HPDE6-E6E7 (cell line): ENCODE results near the gene PPT2.
"Not testable (repeated sequence)": the region's sequence is repeated elsewhere in the genome, so short reads cannot be mapped to it uniquely, and the experiment has no call there.

Experiments used
- DNase-seq: peaks from one replicate; pipeline ENCODE4 v3.0.0; 2011; ENCODE audit warnings: missing footprints; ENCODE audit errors: extremely low spot score

Gene PPT2

DNA sequence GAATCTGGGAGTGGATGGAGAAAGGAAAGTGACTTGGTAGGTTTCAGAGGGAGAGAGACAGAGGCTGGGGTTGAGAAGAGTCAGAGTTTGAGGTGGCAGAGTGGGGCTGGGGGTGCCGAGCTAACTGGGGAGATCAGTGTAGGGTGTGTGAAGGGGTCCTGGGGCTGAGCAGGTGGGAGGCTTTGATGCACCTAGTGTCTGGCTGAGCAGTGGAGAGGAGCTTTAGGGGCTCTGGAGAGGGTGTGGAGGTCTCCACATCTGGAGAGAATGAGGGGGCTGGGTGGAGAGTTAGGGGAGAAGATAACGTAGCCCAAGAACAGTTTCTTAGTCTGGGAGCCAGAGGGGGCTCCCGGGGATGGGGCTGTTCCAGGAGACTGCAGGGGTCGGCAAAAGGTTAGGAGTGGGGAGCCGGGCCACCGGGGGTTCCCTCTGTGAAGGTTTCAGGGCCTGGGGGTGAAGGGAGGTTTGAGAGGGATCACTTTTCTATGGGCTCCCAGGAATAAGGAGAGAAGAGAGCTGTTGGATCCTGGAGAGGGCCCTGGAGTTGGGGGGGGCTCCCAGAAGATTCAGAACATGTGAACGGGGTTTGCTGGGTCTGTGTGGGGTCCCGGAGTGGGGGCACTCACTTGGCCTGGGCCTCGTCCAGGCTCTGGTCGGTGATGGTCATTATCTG, 35.3 kb downstream of the PPT2 start:
- DNase-seq: no peak

DNA sequence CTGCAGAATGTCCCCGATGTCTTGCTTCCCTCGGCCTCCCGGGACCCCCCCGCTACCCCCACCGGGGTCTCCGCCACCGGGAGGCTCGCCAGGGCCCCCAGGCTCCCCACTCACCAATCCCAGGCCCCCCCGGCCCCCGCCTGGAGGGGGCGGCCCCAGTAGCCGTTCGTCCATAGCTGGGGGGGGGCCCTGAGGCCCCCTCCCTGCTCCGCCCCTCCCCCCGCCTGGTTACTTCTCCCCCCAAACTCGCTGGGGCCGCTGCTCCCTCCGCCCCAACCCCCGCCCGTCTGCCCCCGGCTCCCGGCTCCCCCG, 35.8 kb downstream of the PPT2 start:
- DNase-seq: no peak

DNA sequence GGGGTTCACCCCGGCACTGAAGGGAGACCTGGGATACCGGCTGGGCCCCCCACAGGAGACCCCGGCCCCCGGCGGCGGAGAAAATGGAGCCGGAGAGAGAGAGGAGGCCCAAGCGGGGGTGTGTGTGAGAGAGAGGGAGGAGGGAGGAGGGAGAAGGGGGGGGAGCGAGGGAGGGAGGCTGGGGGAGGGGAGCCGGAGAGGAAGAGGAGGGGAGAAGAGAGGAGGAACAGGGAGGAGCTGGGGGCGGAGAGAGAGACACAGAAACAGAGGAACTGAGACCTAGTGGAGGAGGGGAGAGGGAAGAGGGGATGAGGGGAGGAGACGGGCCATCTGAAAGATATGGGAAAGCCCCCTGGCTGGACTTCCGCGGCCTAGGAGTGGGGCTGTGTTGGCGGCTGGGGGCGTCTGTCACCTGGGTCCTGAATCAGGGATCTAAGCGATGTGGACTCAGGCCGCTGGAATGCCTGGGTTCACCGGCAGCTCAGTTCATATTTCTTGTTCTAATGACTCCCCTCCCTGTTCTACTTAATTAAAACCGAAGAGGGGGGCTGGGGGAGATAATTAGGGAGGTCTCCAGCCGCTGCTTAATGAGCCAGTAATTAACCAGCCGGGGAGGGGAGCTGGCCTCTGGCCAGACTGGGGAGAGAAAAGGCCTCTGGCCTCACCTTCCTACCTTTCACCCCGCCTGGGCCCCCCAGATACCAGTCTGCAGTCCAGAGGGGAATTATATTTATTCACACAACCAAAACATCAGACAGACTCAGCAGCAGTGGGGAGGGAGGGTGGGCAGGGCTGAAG, 36.3 kb downstream of the PPT2 start, which contains the start of gene PBX2:
Gene PBX2, minus strand, starts transcription at position 149 of the 798 bp plus-strand sequence. CDS start 287 bp downstream, outside the sequence.
- peak; percentile 58 for DNase-seq

DNA sequence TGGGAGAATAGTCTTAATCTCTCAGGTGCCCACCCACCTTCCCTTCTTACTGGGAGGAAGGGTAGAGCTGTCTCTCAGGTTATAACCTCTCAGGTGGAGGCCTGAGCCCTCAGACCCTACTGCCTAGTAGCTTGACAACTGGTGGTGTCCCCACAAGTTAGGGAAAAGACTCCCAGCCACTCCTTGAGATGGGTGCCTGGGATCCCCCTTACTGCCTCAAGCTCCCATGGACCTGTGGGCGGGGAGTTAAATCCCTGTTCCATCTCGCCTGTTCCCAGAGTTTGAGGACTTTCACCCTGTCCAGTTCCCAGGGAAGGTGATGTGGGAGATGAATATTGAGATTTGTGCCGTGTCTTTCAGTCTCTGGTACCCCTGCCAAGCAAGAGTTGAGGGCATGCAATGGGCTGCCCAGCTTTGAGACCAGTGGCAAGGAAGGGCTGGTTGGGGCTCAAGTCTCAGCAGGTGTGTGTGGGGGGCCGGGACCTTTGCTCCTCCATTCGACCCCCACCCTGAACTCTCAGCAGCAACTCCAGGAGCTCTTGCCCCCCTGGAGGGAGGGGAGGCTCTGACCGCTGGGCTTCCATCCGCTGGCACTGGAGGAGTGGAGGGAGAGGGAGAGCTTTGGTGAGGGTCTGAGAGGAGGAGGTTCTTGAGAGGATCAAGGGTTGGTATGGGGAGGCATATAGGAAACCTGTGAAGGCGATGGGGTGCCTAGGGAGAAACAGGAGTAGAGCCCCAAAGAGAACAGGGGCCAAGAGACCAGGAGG, 37.2 kb downstream of the PPT2 start:
- DNase-seq: no peak

DNA sequence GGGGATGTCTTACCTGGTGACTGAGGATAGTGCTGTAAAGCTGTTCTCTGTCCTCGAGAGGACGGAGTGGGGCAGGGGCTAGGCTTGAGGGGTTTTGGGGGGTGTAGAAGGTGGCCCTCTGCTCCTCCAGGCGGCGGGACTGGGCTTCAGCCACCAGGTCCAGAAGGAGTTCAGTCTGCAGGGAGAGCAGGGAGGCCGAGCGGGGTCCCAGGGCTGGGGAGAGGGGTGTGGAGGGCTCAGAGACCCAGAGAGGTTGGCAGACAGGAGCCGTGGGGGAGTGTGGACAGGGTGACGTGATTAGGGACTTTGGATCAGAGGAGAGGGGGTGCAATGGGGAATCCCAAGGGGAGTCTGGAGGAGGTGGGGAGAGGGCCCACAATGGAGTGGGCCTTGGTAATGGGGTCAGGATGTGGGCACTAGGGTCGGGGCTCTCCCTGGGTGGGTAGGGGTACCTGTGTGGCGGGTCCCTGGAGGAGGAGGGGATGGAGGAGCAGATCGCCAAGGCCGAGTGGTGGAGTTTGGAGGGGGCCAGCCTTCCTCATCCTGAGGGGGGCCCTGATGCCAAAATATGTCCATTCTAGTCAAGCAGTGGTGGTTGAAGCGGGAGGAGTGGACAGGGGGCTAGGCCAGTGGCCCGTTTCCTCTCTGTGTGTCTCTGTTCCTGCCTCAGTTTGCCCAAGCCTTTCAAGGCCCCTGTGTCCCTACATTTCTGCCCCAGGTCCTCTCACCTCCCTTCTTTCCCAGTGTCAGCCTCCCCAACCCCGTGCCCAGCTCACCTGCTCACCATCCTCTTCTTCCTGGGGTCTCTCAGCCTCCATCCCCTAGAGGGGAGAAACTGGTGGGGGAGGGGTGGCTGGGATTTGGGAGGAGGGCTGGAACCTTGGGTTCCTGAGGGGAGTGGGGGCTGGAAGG, 38.0 kb downstream of the PPT2 start:
- DNase-seq: no peak

DNA sequence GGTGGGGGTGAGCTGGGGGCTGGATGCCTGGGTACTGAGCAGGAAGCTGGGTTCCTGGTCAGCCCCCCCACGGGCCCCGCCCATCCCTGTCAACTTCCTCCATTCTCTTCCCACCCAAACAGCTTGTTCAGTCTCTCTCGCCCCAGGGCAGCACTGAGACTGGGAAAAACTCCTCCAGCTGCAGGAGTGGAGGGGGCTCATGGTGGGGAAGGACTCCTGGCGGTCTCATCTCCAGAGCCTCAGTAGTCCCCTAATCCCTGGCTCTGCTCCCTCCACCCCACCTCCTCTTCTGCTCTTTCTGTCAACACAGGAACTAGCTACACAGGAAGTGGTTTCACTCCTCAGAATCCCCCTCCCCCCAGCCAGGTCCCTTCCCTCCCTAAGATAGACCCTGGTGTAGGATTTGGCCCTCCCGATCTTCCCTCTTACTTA, 38.7 kb downstream of the PPT2 start, which contains the start of gene GPSM3:
Gene GPSM3, minus strand, starts transcription at position 36 of the 432 bp plus-strand sequence. CDS start 130 bp downstream, outside the sequence.
- no peak for DNase-seq

DNA sequence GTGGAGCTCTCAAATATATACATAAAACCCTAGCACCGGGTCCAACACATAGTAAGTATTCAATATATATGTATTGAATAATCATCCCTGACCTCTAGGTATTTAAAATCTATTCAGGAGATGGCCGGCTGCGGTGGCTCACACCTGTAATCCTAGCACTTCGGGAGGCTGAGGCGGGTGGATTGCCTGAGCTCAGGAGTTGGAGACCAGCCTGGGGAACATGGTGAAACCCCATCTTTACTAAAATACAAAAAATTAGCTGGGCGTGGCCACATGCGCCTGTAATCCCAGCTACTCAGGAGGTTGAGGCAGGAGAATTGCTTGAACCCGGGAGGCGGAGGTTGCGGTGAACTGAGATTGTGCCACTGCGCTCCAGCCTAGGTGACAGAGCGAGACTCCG, 39.2 kb downstream of the PPT2 start:
- not testable (repeated sequence) for DNase-seq

DNA sequence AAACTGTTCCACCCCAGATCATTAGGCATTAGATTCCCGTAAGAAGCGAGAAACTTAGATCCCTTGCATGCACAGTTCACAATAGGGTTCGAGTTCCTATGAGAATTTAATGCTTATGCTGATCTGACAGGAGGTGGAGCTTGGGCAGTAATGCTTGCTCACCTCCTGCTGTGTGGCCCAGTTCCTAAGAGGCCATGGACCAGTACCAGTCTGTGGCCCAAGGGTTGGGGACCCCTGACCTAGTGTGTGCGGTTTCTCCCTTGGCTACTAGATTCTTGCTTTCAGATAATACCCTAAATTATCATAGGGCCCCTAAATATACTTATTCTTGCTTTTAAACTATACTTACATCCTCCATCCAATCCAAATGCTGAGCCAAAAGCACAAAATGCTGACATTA, 40.4 kb downstream of the PPT2 start:
- no peak for DNase-seq

DNA sequence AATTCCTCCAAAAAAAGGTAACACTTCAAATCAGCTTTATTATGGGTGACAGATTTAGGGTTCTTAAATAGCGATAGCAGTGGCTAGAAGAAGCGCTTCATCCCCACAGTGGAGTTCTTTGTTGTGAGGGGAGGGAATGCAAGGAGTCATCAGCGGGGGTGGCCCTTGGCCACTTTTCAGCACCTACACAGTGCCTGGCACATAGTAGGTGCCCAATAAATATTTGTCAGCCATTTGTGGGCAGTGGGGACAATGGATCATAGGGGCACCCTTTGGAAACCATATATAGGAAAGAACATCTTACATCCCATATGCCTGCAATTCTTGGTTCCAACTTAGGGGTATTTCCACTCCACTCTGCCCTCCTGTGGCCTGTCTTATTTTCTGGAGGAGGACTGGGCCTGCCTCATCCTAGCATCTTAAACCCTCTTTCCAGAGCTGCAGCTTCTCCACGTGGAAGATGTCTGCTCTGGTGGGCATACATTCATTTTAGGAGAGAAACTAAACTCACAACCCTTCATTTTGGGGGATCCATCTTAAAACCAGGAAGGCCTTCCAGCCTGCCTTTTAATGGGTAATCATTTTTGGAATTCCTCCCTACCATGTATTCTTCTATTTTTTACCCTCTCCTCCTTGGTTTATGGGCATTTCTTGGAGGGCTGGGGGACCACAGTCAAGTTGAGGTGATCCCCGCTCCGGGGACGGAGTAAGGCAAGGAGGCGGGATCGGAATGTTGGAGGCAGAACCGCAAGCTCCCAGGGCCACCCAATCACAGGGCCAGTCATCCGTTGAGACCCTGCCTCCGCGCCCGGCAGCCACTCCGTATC, 41.1 kb downstream of the PPT2 start:
- no peak for DNase-seq

DNA sequence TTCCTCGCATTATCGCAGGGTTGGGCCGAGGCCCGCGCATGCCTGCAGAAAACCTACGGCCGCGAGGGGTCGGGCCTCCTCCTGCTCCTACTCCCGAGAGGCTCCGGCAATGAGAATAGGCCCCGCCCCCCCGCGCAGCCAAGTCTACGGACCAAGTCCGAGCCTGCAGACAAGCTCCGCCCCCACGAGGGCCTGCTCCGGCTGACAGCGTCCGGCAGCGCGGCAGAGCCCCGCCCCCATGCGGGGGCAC, 41.6 kb downstream of the PPT2 start:
- DNase-seq: peak; percentile 97

DNA sequence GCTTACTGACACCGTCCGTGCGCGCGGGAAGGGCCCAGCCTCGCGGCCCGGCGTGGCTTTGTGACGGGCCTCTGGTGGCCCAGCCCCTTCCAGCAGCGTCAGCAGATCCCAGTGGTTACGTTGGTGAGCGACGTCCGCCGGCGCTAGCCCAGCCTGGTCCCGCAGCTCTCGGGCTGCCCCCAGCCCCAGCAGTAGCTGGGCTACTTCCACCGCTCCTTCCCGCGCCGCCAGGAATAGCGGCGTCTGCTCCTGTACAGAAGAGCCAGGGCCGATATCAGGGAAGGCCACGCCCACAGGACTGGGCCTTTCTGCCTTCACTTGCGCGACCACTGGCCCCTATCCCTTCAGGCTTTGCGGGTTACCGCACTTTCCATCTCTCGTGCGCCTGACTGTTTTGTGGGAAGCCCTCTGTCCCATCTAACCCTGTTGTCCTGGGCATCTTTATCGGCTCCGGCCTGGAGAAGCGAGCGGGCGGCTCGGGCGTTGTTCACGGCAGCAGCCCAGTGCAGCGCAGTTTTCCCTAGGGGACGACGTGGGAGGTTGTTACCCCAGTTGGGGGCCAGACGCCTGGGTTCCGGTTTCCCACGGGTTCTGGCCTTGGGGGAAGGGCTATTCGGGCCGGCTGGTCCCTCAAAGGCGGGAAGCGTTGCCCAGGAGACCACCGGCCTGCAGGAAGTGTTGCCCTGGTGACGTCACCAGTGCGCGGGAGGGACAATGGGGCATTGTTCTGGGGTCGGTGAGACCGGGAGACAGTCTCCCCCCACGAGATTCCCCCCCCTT, 42.2 kb downstream of the PPT2 start:
- no peak for DNase-seq

DNA sequence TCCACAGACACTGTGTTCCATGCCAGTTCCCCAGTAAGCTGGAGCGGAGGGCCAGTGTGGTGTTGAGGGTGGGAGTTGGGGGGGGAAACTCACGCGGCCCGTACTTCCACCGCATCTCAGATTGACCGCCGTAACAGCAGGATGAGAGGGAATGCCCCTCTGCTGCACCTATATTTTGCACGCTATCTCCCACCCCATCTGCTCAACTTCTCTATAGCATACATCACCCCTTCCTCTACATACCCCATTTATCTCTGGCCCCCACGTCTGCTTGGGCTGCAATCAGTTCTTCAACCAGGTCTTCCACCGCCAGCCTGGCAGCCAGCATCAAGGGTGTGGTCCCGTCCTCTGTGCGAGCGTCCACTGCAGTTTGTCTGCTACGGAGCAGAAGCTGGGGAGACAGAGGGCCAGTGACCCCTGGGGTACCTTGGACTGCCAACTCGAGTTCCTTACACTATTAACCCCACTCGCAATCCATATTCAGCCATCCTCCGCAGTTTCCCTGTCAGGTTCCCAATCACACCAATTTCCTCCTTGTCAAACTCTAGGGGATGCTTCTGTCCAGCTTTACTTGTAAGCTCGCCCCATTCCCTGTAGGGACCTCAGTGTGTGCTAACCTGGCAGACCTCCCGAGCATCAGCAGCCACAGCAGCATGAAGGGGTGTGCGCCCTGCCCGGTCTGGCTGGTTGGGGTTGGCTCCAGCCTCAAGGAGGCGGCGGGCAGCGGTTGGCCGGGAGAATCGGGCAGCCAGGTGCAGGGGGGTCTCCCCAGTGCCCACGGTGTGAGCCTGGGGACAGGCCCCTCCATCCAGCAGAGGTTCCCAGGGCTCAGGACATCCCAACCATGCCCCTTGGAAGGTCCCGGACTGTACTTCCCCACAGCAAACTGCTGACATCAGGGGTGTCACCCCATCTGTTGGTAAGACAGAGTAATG, 43.0 kb downstream of the PPT2 start:
- DNase-seq: no peak

DNA sequence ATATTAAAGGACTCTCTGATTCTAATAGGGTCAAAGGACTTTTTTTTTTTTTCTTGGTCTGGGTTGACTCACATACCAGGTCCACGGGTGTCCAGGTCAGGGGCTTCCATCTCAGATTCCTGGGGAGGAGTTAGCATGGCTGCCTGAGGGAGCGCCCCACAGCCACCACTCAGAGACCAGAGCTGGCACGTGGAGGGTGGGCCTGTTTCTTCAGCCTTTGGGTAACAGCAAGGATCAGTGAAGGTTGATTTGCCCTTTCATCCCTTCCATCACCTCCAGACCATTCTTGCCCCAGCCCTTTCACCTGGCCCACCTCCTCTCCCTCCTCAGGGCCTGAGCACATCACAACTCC, 44.4 kb downstream of the PPT2 start:
- no peak for DNase-seq

DNA sequence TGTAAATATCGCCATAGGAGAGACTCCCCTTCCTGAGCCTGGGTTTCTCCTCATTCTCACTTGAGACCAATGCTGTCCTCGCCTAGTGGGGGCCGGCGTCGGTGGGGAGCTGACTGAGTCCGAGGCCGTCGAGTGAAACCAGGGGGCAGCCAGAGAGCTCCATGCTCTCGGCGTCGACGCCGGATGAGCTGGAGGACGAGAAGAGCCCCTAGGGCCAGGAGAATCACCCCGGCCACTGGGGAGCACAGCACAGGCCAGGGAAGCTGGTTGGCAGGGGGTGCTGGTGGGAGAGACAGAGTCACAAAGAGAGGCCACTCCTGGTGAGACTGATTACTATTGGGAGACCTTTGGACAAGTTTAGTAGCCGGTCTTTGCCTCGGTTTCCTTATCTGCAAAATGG, 44.9 kb downstream of the PPT2 start:
- DNase-seq: no peak

DNA sequence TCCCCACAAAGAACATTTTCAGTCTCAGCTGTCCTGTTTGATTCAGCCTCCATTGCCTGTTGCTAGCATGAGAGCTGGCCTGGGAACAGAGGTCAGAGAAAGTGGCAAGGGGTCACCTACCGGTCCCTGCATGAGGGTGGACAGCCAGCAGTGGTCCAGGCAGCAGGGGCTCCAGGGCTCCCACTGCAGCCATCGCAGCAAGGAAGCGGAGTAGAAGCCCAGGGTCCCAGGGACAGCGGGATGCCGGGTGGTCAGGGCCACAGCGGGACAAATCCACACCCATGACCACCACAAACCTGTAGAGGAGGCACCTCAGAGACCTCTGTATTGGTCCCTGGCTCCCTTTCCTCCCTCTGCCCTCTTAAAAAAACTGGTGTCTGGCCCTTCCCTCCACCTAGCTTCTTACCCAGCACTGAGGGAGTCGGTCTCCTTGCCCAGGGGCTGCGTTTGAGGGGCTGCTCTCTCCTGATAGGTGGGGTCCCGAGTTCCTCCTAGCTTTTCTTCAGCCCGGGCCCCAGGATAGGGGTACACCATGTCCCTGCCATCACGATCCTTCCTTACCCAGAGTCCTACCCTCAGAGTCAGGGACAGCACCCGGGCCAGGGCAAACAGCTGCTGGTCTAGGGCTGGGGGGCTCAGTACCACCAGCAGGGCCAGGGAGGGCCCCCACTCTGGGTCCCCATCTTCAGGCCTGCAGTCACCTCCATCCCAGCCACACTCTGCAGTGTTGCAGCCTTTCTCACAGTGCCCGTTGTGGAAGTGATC, 47.0 kb downstream of the PPT2 start:
- DNase-seq: no peak

DNA sequence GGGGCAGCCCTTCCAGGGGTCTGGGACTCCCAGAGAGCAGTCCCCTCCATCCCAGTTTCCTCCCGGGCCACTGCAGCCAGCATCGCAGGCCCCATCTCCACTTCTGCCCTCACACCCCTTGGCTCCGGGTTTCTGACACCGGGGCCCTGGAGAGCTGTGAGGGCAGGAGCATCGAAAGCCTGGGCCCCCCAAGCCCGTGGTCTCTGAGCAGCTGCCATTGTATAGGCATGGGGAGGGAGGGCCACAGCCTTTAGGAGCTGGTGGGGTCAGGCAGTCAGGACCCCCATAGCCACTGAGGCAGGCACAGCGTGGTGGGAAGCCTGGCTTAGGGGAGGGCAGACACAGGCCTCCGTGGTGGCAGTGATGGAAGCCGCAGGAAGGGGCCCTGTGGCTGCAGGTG, 48.2 kb downstream of the PPT2 start:
- DNase-seq: no peak

DNA sequence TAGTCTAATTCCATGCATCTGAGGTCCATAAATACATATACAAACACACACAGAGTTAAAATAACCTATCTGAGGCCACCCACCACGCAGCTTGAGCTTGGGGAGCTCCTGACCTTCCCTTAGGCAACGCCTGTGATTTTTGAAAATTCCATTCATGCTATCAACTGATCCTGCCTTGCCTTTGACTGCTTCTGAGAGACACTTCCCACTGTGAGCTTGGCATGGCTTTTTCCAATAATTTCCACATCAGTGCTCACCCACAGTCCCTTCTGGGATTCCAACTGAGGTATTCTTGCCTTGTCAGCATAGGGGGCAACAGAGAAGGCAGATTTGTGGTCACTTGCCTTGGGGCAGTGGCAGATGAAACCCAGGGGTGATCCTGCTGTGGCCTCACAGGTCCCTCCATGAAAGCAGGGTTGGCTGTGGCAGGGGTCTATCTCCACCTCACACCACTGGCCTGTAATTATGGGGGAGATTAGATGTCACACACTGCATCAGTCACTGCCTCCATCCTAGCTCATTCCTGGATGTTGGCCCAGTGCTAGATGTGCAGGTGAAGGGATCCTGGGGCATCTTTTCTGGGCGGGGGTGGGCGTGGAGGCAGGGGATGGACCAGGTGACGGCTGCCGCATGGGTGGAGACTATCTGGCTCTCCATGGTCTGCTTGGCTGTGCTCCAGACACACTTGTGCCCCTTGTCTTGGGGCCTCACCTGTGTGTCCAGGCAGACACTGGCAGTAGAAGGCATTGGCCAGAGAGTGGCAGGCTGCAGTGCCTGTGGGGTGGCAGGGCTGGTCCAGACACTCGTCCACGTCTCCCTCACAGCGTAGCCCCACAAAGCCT, 49.7 kb downstream of the PPT2 start:
- DNase-seq: no peak
